HG03521 (cell line): ENCODE measurements around the gene DIP2B.
A peak's percentile ranks its signal among the peaks of the same experiment; 100 is the strongest.

ENCODE experiments used
- ATAC-seq: cut with Tn5 transposase; IDR thresholded peaks from one replicate; pipeline ENCODE4 v1.9.1; 2021; ENCODE audit warnings: mild to moderate bottlenecking, moderate library complexity; ENCODE audit not compliant: unreplicated experiment

Gene DIP2B

GRCh38 chr12:50571786-50572185 lies 67.0 kb downstream of the DIP2B start:
- no peak for ATAC-seq

- no peak for ATAC-seq
Measured at GRCh38 chr12:50572287-50572686, 67.5 kb downstream of the DIP2B start.

GRCh38 chr12:50572760-50573159 lies 68.0 kb downstream of the DIP2B start:
- no peak for ATAC-seq

GRCh38 chr12:50573271-50573670 lies 68.5 kb downstream of the DIP2B start:
- no peak for ATAC-seq

GRCh38 chr12:50574601-50575348 lies 70.0 kb downstream of the DIP2B start:
- ATAC-seq = no peak

GRCh38 chr12:50579757-50580267 lies 75.0 kb downstream of the DIP2B start:
- ATAC-seq = no peak

GRCh38 chr12:50580436-50580835 lies 75.7 kb downstream of the DIP2B start:
- ATAC-seq = no peak

- ATAC-seq = no peak
Measured at GRCh38 chr12:50581226-50582184, 76.7 kb downstream of the DIP2B start.

GRCh38 chr12:50584135-50584534 lies 79.3 kb downstream of the DIP2B start:
- no peak for ATAC-seq

GRCh38 chr12:50589650-50590435 lies 85.1 kb downstream of the DIP2B start:
- ATAC-seq = no peak

- no peak for ATAC-seq
Measured at GRCh38 chr12:50590869-50591268, 86.1 kb downstream of the DIP2B start.

- no peak for ATAC-seq
Measured at GRCh38 chr12:50595667-50596066, 90.9 kb downstream of the DIP2B start.

- peak; percentile 65 for ATAC-seq
Measured at GRCh38 chr12:50597200-50598195, 92.7 kb downstream of the DIP2B start.

- no peak for ATAC-seq
Measured at GRCh38 chr12:50598321-50598862, 93.6 kb downstream of the DIP2B start.

- no peak for ATAC-seq
Measured at GRCh38 chr12:50599366-50600095, 94.7 kb downstream of the DIP2B start.

GRCh38 chr12:50600364-50600763 lies 95.6 kb downstream of the DIP2B start:
- ATAC-seq = no peak

- ATAC-seq = no peak
Measured at GRCh38 chr12:50603817-50604639, 99.2 kb downstream of the DIP2B start.

- no peak for ATAC-seq
Measured at GRCh38 chr12:50604640-50604920, 99.8 kb downstream of the DIP2B start.
